ENCODE data around the gene GRIP1.

GRCh38 chr12:66371982-66372381, 306.9 kb downstream of the GRIP1 start:
- TF ChIP-seq, protein P1, sequence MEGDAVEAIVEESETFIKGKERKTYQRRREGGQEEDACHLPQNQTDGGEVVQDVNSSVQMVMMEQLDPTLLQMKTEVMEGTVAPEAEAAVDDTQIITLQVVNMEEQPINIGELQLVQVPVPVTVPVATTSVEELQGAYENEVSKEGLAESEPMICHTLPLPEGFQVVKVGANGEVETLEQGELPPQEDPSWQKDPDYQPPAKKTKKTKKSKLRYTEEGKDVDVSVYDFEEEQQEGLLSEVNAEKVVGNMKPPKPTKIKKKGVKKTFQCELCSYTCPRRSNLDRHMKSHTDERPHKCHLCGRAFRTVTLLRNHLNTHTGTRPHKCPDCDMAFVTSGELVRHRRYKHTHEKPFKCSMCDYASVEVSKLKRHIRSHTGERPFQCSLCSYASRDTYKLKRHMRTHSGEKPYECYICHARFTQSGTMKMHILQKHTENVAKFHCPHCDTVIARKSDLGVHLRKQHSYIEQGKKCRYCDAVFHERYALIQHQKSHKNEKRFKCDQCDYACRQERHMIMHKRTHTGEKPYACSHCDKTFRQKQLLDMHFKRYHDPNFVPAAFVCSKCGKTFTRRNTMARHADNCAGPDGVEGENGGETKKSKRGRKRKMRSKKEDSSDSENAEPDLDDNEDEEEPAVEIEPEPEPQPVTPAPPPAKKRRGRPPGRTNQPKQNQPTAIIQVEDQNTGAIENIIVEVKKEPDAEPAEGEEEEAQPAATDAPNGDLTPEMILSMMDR (IDR thresholded peaks at IDR 0.05): no peak
- no peak for TF ChIP-seq POLR2AphosphoS5 (IDR thresholded peaks at IDR 0.05)
- no peak for TF ChIP-seq POLR2A (IDR thresholded peaks at IDR 0.05)

Measured in prostate gland (tissue), 2 donors.